NCI-H748 treated with DMSO at 0.1 percent for 48 hours (cell line): ENCODE results near the gene C1orf167.

Experiments
- DNase-seq: peaks from one replicate; lab custom pipeline; 2025; lab: John Stamatoyannopoulos, UW

Gene C1orf167

GRCh38 chr1:11761285-11761684, 708 bp upstream of the C1orf167 start:
- DNase-seq = no peak

GRCh38 chr1:11764115-11764514, 2.1 kb downstream of the C1orf167 start:
- DNase-seq = no peak

- DNase-seq = no peak
Measured at GRCh38 chr1:11764519-11764918, 2.5 kb downstream of the C1orf167 start.

- DNase-seq = no peak
Measured at GRCh38 chr1:11765661-11766428, 3.9 kb downstream of the C1orf167 start.

- no peak for DNase-seq
Measured at GRCh38 chr1:11766429-11766776, 4.4 kb downstream of the C1orf167 start.

- no peak for DNase-seq
Measured at GRCh38 chr1:11767922-11768704, 6.1 kb downstream of the C1orf167 start.

- DNase-seq = no peak
Measured at GRCh38 chr1:11768821-11769220, 6.8 kb downstream of the C1orf167 start.

- no peak for DNase-seq
Measured at GRCh38 chr1:11769274-11769673, 7.3 kb downstream of the C1orf167 start.

GRCh38 chr1:11770011-11770410, 8.0 kb downstream of the C1orf167 start:
- no peak for DNase-seq

GRCh38 chr1:11771481-11772043, 9.6 kb downstream of the C1orf167 start:
- DNase-seq = no peak

- no peak for DNase-seq
Measured at GRCh38 chr1:11772458-11772857, 10.5 kb downstream of the C1orf167 start.

GRCh38 chr1:11774753-11775152, 12.8 kb downstream of the C1orf167 start:
- DNase-seq = no peak

- DNase-seq = no peak
Measured at GRCh38 chr1:11777658-11778322, 15.8 kb downstream of the C1orf167 start.

GRCh38 chr1:11778336-11778735, 16.3 kb downstream of the C1orf167 start:
- DNase-seq = no peak

GRCh38 chr1:11778844-11779623, 17.0 kb downstream of the C1orf167 start:
- no peak for DNase-seq

- no peak for DNase-seq
Measured at GRCh38 chr1:11779715-11780379, 17.9 kb downstream of the C1orf167 start.

GRCh38 chr1:11780380-11781147, 18.6 kb downstream of the C1orf167 start:
- no peak for DNase-seq

- no peak for DNase-seq
Measured at GRCh38 chr1:11781297-11781696, 19.3 kb downstream of the C1orf167 start.

GRCh38 chr1:11782127-11782708, 20.2 kb downstream of the C1orf167 start:
- no peak for DNase-seq

GRCh38 chr1:11783556-11783955, 21.6 kb downstream of the C1orf167 start:
- no peak for DNase-seq
